ENCODE results near the gene GPR135.
A peak's percentile ranks its signal among the peaks of the same experiment; 100 is the strongest.
"Not testable (repeated sequence)": the region's sequence is repeated elsewhere in the genome, so short reads cannot be mapped to it uniquely, and the experiment has no call there.

The GPR135 gene

GRCh38 chr14:59464486-59465315 lies 479 bp downstream of the GPR135 start:
- DNase-seq: peak; percentile 70

DNA sequence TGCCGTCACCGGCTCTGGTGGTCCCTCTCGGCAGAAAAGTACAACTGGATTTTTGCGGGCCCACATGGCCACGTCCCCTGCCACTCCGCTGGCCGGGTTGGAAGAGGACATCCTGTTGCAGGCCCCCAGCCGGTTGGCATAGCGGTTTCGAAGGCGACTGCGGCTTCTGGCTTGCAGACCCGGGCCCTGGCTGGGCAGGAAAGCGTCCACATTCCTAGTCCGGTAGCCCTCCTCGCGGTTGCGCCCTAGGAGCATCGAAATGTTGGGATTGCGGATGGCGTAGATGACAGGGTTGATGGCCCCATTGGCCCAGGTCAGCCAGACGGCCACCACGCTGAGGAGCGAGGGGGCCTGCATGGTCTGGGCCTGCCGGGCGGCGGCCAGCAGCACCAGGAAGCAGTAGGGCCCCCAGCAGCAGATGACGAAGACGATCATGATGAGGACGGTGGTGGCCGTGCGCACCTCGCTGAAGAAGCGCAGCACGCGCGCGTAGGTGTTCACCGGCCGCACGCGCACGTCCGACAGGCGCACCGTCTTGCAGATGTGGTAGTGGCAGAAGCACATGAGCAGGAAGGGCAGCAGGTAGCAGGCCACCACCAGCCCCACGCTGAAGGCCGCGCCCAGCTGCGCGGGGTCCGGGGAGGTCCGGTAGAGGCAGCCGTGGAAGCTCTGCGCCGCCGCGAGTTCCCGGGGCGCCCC lies 1.2 kb downstream of the GPR135 start:
- DNase-seq: no peak

DNA sequence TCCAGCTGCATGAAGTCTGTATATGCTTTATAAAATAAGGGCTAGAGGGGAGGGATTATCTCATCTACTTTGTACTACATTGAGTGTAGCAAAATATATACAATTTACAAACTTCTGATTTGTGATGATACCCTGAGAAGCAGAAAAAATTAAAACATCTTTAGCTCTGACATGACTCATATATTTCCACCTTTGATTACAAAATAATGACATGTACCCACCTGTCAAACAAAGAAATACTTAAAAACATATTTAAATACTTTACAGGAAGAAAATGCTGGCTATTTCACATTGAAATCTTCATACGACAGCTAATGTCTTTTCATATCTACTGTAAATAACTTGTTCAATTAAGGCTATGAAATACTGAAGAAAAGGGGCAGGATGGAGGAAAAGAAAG lies 3.3 kb downstream of the GPR135 start:
- no peak for DNase-seq

GRCh38 chr14:59460378-59460777 lies 4.8 kb downstream of the GPR135 start:
- no peak for DNase-seq

- DNase-seq: no peak
Measured at GRCh38 chr14:59458486-59458885, 6.7 kb downstream of the GPR135 start.

DNA sequence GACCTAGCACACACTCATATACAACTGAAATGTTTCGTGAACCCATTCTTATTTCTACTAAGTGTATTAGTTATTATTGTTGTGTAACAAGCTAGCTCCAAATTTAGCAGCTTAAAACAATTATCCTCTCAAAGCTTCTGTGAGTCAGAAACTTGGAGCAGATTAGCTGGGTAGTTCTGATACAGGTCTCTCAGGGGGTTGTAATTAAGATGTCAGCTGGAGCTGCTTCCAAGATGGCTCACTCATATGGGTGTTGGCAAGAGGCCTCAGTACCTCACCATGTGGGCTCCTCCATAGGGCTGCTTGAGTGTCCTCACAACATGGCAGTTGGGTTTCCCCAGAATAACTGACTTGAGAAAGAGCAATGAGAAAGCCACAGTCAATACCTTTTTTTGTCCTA lies 9.8 kb downstream of the GPR135 start:
- no peak for DNase-seq

- DNase-seq: no peak
Measured at GRCh38 chr14:59454139-59454538, 11.0 kb downstream of the GPR135 start.

DNA sequence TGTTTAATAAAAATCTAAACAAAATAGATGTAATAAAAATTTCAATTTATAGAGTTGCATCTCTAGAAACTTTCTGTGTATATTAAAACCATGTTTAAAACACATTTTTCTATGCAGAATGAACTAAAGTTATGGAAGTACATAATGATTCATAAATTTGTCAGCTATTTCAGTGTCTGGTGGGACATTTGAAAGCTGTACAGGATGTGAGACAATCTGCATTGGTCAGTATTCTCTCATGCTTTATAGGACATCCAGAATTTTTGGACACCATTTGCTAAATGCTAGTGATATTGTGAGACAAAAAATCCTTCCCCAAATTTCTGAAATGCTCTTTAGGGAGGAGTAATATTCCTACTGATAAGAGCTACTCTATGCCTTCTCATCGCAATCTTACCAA lies 13.3 kb downstream of the GPR135 start:
- DNase-seq: no peak

- DNase-seq: no peak
Measured at GRCh38 chr14:59450716-59451115, 14.5 kb downstream of the GPR135 start.

DNA sequence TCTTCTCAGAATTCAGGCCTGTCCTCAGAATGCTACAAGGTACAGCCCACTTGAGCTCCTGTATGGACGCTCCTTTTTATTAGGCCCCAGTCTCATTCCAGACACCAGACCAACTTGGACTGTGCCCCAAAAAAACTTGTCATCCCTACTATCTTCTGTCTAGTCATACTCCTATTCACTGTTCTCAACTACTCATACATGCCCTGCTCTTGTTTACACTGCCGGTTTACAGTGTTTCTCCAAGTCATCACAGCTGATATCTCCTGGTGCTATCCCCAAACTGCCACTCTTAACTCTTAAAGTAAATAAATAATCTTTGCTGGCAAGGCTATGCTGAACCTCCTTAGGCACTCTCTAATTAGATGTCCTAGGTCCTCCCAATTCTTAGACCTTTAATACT lies 16.5 kb downstream of the GPR135 start:
- not testable (repeated sequence) for DNase-seq

DNA sequence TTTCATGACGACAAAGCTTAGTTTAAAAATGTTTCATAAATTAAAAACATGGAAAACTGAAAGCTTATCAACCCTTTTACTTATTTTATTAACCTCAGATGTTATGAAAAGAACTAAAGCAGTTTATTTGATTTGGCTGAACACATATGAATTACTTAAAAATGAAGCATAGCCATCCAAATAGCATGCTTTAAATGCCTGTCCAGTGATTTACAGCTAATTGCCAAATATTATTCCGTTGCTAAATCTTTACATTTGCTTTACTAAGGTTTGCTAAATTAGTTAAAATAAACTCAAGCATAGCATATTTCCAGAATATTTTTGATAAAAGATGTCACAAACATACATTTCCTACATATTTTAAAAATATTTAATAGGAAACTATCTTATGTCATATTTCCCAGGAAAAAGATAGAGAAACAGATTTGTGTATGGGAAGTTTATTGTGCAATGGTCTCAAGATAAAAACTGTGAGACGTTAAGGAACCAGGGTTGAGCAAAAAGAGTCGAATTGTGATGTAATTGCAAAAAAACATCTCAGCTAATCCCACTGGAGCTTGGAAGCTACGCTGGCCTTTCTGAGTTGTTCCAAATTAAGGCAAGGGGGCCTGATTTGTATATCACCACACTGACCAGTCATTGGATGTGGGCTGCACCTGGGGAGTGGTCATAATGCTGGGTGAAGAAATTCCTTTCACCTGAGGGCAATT lies 25.8 kb downstream of the GPR135 start:
- DNase-seq: no peak

GRCh38 chr14:59438195-59438647 lies 27.0 kb downstream of the GPR135 start:
- no peak for DNase-seq

DNA sequence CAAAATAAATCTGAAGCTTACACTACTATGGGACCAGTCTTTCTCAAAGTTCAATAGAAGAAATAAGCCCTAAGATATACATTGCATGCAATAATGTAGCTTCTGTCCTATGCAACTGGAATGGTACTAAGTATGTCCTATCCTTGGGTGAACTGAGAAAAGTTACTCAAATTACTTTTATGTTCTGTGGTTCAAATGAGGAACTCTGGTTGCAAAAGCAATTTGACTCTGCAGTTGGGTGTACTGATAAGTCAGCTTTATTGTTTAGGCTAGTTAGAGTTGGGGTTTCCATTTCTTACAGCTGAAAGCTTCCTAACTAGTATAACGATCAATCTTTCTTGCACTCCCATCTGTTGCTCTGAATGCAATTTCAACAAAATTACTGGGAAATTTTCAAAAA lies 29.2 kb downstream of the GPR135 start:
- no peak for DNase-seq

GRCh38 chr14:59435101-59435500 lies 30.1 kb downstream of the GPR135 start:
- DNase-seq: no peak

GRCh38 chr14:59429790-59430189 lies 35.4 kb downstream of the GPR135 start:
- DNase-seq: no peak

DNA sequence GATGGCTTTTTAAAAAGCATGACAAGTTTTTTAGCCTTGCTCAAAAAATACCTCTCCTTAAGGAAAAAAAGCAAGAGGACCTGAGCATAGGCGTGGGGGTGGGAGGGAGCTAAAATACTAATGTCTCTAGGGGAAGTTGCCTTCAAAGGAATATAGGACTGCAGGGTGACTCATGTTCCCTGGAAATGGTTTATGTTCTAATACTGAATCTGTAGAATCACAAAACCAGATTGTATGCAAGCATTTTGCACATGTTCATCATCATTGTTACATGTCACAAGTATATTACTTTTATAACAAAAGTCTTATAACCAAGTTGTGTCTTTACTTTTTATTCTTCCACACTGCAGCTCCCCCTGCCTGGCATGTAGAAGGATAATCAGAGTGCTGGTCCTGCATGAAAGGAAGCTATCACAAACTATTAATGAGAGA lies 36.6 kb downstream of the GPR135 start:
- DNase-seq: no peak

DNA sequence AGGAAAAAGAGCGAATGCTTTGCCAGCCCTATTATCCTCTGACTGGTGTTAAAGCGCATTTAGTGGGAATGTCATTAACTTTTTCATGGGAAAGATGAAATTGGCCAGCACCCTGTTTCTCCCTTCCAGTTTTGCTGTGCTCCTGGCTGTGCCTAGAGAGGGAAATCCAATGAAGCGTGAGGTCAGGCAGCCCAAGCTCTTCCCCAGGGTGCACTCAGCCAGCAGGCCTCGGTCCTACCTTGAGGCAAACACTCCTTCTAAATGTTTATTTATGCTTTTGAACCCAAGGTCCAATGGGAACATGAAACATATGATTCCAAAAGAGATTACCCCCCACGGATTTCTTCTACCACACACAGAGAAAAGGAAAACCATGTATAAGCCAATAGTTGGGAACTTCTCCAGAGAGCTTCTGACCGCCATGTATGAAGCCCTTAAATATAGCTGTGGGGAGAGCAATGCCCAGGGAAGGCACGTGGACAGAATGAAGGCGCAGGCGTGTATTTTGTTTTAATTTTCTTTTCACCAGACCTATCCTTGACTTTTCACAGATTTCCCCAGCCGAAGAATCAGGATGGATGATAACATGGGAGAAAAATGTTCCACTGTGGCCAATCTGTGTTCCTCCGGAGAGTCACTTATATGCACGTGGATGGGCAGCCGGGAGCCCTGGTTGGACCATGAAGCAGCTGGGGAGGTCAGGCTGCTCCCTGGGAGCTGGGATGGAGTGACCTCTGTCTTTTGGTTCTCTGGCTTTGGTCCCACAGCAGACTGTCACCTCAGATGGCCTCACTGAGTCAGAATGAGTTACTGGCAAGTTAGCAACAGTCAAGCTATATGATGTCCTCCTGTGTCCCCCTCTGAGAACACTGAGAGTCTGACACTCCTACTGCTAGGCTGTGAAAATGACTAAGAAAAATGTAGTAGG lies 37.3 kb downstream of the GPR135 start:
- DNase-seq: peak; percentile 41

DNA sequence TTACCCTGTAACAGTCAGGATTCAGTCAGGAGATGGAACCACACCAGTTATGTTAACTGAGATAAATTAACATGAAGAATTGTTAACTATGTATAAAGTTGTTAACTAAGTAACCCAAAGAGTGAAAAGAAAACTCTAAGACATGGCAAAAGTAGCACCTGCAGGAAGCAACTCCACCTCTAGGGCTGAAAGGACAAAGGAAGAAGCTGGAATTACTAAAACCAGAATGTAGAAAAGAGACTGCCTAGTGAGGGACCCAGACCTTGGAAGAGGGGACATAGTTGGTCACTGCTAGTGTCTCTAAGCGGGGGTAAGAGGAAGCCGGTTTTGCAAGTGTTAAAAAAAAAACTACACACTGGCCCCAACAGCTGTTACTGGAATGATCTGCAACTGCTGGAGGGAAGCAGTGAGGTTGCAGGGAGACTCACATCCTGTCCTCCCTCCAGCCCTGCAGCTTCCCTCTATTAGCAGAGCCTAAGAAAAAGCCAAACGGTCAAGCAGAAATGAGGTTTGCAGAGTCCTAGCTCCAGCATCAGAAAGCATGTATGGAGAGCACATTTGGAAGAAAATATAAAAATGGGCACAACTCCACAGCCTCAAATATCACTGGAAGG lies 39.8 kb downstream of the GPR135 start:
- DNase-seq: no peak

DNA sequence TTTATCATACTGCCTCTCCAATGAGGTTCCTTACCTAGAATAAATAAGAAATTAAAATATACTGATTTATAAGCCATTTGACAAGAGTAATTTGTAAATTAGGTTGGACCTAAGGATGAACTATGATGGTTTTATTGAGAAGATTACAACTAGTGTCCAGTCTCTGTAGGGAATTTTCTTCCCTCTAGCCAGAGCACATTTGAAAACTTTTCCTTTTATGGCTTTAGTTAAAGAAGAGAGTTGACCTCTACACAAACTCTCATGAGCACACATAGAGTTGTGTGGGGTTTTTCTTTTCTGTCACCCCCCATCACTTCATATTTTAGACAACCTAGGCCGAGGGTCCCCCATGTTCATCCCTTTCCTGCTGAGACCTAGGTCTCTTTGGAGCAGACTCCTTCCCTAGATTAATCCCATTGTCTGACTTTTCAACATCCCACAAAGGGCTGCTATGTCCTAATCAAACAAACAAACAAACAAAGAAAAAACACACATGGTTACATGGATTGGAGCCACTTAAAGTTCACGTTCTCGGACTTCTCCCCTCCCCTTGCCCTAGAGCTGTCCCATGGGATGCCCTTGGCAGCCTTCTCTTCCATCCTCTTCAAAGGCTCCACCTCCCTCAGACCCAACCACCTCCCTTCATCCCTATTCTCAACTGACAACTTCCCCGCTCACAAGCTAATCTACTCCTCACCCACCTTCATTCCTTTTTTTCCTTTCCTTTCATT lies 40.7 kb downstream of the GPR135 start:
- DNase-seq: no peak

GRCh38 chr14:59422069-59422881 lies 42.9 kb downstream of the GPR135 start:
- DNase-seq: peak; percentile 39
